Loucy (cell line): ENCODE results near the gene EPX.

Source experiments
- H2AFZ ChIP-seq: fragments of 200-600 bp; sonication (generic); 2 replicates; pipeline ENCODE4 v1.6.0; 2016; ENCODE audit warnings: antibody characterized with exemption, mild to moderate bottlenecking, low read length, moderate library complexity
- H3F3A ChIP-seq: fragments of 200-600 bp; 2 replicates; pipeline ENCODE4 v1.6.0; 2016; ENCODE audit warnings: antibody characterized with exemption, low read depth, mild to moderate bottlenecking
- H3K27me3 ChIP-seq: fragments of 200-600 bp; sonication (generic); 2 replicates; pipeline ENCODE4 v1.6.1; 2014; ENCODE audit warnings: low read length, mild to moderate bottlenecking; ENCODE audit not compliant: insufficient read depth, poor library complexity, severe bottlenecking
- H3K36me3 ChIP-seq: fragments of 200-600 bp; sonication (generic); 2 replicates; pipeline ENCODE4 v1.6.1; 2016; ENCODE audit warnings: low read length; ENCODE audit not compliant: insufficient read depth
- H3K4me1 ChIP-seq: fragments of 200-600 bp; sonication (generic); 2 replicates; pipeline ENCODE4 v1.5.1; 2014; ENCODE audit warnings: low read length, mild to moderate bottlenecking; ENCODE audit not compliant: insufficient read depth, poor library complexity, severe bottlenecking
- H3K4me2 ChIP-seq: fragments of 200-600 bp; sonication (generic); 2 replicates; pipeline ENCODE4 v1.6.0; 2014; ENCODE audit warnings: antibody characterized with exemption, low read length, low read depth, mild to moderate bottlenecking; ENCODE audit not compliant: poor library complexity, severe bottlenecking
- H3K4me3 ChIP-seq: fragments of 200-600 bp; sonication (generic); 2 replicates; pipeline ENCODE4 v1.5.1; 2014; ENCODE audit warnings: low read length, mild to moderate bottlenecking, mixed read lengths; ENCODE audit not compliant: poor library complexity, severe bottlenecking
- H3K79me2 ChIP-seq: fragments of 200-600 bp; sonication (generic); 2 replicates; pipeline ENCODE4 v1.6.1; 2014; ENCODE audit warnings: low read length; ENCODE audit not compliant: insufficient read depth
- H3K9ac ChIP-seq: fragments of 200-600 bp; sonication (generic); 2 replicates; pipeline ENCODE4 v1.6.0; 2014; ENCODE audit warnings: mild to moderate bottlenecking, low read depth, low read length, moderate library complexity; ENCODE audit not compliant: poor library complexity, severe bottlenecking
- H3K9me2 ChIP-seq: fragments of 200-600 bp; sonication (generic); replicated peaks from 2 replicates; pipeline ENCODE4 v1.6.1; 2016; ENCODE audit warnings: low read depth, low read length, mixed read lengths
- H3K9me3 ChIP-seq: fragments of 200-600 bp; sonication (generic); 2 replicates; pipeline ENCODE4 v1.6.1; 2014; ENCODE audit warnings: mild to moderate bottlenecking, antibody characterized with exemption, low read length, low read depth; ENCODE audit not compliant: insufficient read depth
- H4K20me1 ChIP-seq: fragments of 200-600 bp; sonication (generic); 2 replicates; pipeline ENCODE4 v1.6.0; 2014; ENCODE audit warnings: antibody characterized with exemption, low read length, mild to moderate bottlenecking; ENCODE audit not compliant: insufficient read depth, poor library complexity, severe bottlenecking
- CTCF ChIP-seq: fragments of 200-600 bp; sonication (generic); conservative IDR thresholded peaks from 2 replicates; pipeline ENCODE4 v1.5.1; 2014; ENCODE audit warnings: mild to moderate bottlenecking, antibody characterized with exemption, low read length
- EZH2phosphoT487 ChIP-seq: fragments of 200-600 bp; IDR thresholded peaks from 2 replicates; pipeline ENCODE4 v1.6.1; 2018; ENCODE audit warnings: antibody characterized with exemption, mild to moderate bottlenecking, moderate library complexity, borderline replicate concordance

Gene EPX

GRCh38 chr17:58246781-58247180, 54.3 kb downstream of the EPX start:
- no peak overlapping the region for H3K4me3 ChIP-seq
- H3K9ac ChIP-seq: no peak overlapping the region
- H3K27me3 ChIP-seq: no peaks in the 10 kb centered on the region
- no peak for TF ChIP-seq EZH2phosphoT487
- no peak for TF ChIP-seq CTCF
- H3K4me1 ChIP-seq: peaks cover 9% of the 10 kb centered on the region
- H3K36me3 ChIP-seq: no peaks in the 10 kb centered on the region
- H3K79me2 ChIP-seq: no peaks in the 10 kb centered on the region
- no peak overlapping the region for H2AFZ ChIP-seq
- no peaks in the 10 kb centered on the region for H3F3A ChIP-seq
- H3K9me2 ChIP-seq: no peaks in the 10 kb centered on the region
- no peaks in the 10 kb centered on the region for H4K20me1 ChIP-seq
- H3K4me2 ChIP-seq: no peak overlapping the region
- no peaks in the 10 kb centered on the region for H3K9me3 ChIP-seq

DNA sequence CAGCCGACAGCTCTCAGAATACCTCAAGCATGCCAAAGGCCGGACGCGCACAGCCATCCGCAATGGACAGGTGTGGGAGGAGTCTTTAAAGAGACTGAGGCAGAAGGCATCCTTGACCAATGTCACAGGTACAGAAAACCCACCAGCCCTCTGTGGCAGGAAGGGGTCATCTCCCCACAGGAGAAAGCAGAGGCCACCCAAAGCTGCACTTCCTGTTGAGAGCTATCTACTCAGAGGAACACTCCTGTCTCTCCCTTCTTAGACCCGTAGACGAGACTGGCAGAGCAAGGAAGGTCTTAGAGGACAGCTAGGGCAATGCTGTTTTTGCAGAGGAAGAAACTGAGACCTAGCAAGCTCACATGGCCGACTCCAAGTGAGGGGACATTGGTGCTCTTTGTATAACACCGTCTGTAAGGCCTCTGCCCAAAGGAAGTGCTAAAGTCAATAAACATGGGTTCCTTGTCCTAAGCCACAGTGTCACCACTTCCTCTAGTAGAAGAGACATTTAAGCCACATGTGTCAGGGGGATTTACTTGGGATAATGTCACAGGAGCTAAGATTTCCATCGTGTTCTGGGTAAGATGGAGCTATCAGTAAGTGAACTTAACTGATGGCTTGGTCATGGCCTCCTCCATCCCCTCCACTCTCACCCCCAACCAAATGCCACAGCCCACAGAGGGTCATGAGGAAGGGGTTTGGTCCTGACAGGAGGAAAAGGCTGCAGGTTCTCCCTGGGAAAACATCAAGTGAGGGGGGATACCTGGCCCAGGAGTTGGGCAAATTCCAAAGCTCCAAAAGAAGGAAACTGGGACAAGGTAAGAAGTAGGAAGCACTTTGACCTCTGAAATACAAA, 55.2 kb downstream of the EPX start:
- H3K9me2 ChIP-seq: no peaks in the 10 kb centered on the region
- H3K4me3 ChIP-seq: no peak overlapping the region
- H3F3A ChIP-seq: no peaks in the 10 kb centered on the region
- H3K9ac ChIP-seq: no peak overlapping the region
- no peaks in the 10 kb centered on the region for H3K9me3 ChIP-seq
- TF ChIP-seq CTCF (no peak), EZH2phosphoT487 (no peak)
- H3K4me1 ChIP-seq: peaks cover 9% of the 10 kb centered on the region
- H3K36me3 ChIP-seq: no peaks in the 10 kb centered on the region
- no peaks in the 10 kb centered on the region for H4K20me1 ChIP-seq
- H2AFZ ChIP-seq: peak overlapping the region; percentile 71
- no peaks in the 10 kb centered on the region for H3K79me2 ChIP-seq
- no peaks in the 10 kb centered on the region for H3K27me3 ChIP-seq
- peak overlapping the region; percentile 51 for H3K4me2 ChIP-seq

GRCh38 chr17:58248955-58249269, 56.4 kb downstream of the EPX start:
- no peaks in the 10 kb centered on the region for H3K9me3 ChIP-seq
- no peak overlapping the region for H2AFZ ChIP-seq
- no peaks in the 10 kb centered on the region for H3F3A ChIP-seq
- no peaks in the 10 kb centered on the region for H3K79me2 ChIP-seq
- H4K20me1 ChIP-seq: no peaks in the 10 kb centered on the region
- no peak overlapping the region for H3K4me3 ChIP-seq
- TF ChIP-seq EZH2phosphoT487 (no peak), CTCF (no peak)
- peaks cover 9% of the 10 kb centered on the region for H3K4me1 ChIP-seq
- no peaks in the 10 kb centered on the region for H3K27me3 ChIP-seq
- no peaks in the 10 kb centered on the region for H3K36me3 ChIP-seq
- no peak overlapping the region for H3K4me2 ChIP-seq
- H3K9me2 ChIP-seq: no peaks in the 10 kb centered on the region
- no peak overlapping the region for H3K9ac ChIP-seq
